Endometrium (tissue), 2 donors: ENCODE results near the gene CCDC121.

ENCODE experiments used
- FAIRE-seq: peaks from 2 replicates; lab custom pipeline; 2012; peaks lifted over from hg19 to GRCh38; lab: Jason Lieb, UNC
- donor health status: control.
- donor health status: control.

The CCDC121 gene

DNA sequence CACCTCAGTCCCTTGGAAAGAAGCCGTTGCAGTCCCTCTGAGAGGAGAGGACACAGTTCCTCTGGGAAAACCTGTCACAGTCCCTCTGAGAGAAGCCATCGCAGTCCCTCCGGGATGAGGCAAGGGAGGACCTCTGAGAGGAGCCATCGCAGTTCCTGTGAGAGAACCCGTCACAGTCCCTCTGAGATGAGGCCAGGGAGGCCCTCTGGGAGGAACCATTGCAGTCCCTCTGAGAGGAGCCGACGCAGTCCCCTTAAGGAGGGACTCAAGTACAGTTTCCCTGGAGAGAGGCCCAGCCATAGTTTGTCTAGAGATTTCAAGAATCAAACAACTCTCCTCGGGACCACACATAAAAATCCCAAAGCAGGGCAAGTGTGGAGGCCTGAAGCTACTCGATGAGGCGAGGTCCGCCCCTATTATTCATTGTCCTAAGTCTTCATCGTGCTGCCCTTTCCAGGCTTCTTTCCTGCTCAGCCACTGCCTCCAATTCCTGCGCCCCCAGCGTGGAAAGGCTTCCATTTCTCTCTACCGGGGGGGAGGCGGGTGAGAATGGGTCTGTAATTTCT, 46.6 kb downstream of the CCDC121 start:
- no peak for FAIRE-seq

DNA sequence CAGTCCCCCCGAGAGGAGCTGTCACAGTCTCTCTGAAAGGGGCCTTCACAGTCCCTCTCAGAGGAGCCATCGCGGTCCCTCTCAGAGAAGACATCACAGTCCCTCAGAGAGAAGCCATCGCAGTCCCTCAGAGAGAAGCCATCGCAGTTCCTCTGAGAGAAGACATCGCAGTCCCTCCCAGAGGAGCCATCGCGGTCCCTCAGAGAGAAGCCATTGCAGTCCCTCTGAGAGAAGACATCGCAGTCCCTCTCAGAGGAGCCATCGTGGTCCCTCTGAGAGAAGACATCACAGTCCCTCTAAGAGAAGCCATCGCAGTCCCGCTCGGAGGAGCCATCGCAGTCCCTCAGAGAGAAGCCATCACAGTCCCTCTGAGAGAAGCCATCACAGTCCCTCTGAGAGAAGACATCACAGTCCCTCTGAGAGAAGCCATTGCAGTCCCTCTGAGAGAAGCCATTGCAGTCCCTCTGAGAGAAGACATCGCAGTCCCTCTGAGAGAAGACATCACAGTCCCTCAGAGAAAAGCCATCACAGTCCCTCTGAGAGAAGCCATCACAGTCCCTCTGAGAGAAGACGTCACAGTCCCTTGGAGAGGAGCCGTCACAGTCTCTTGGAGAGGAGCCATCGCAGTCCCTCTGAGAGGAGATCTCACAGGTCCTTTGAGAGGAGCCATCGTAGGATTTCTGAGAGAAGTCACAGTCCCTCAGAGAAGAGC, 47.2 kb downstream of the CCDC121 start:
- FAIRE-seq, result no peak
